Measurements from ENCODE around the gene CACNA1C. TPM values are rescaled to one million over a fixed set of nuclear protein-coding genes. Genes with fewer than 3 reads are reported as not detected.

The CACNA1C gene
- total RNA-seq, 4 donors from 2014 or later: 44.1 to 104 (median 49.4) TPM

DNA sequence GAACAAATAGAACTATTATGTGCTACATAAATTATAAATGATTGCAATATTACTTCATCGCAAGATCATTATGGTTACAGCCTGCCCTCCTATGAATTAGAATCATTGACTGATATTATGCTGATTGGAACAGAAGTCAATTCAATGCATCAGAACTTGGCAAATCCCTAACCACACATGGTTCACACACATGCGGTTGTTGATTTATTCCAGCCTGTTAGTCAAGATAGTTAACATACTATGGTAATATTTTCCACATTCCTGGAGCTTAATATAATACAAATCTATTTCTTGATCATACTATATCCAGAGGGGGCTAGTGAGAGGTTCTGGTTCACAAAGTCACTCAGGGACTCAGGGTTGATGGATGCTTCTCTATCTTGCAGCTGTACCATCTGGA lies 9.7 kb upstream of the CACNA1C start:
- Histone ChIP-seq H3K27ac (replicated peaks in 1 of 4) (no peak overlapping the region), H3K36me3 (peaks cover 0 to 4% (median 0%) of the 10 kb centered on the region in 4 donors), H3K27me3 (no peaks in the 10 kb centered on the region), H3K9me3 (no peaks in the 10 kb centered on the region), H3K4me1 (peaks cover 0 to 10% (median 8%) of the 10 kb centered on the region in 4 donors), H3K4me3 (no peak overlapping the region)
- TF ChIP-seq EP300 (IDR thresholded peaks at IDR 0.05) (no peak), POLR2A (IDR thresholded peaks at IDR 0.05; ENCODE audit: low read depth) (no peak), POLR2AphosphoS5 (IDR thresholded peaks at IDR 0.05) (no peak)
- TF ChIP-seq, protein P1, sequence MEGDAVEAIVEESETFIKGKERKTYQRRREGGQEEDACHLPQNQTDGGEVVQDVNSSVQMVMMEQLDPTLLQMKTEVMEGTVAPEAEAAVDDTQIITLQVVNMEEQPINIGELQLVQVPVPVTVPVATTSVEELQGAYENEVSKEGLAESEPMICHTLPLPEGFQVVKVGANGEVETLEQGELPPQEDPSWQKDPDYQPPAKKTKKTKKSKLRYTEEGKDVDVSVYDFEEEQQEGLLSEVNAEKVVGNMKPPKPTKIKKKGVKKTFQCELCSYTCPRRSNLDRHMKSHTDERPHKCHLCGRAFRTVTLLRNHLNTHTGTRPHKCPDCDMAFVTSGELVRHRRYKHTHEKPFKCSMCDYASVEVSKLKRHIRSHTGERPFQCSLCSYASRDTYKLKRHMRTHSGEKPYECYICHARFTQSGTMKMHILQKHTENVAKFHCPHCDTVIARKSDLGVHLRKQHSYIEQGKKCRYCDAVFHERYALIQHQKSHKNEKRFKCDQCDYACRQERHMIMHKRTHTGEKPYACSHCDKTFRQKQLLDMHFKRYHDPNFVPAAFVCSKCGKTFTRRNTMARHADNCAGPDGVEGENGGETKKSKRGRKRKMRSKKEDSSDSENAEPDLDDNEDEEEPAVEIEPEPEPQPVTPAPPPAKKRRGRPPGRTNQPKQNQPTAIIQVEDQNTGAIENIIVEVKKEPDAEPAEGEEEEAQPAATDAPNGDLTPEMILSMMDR (IDR thresholded peaks at IDR 0.05): no peak
- intact Hi-C loops (cut with DNase I): no loop called here
- DNase-seq (ENCODE audit: extremely low spot score): no peak
- 85% methylated on average over 2 of the region's 2 CpGs for WGBS

DNA sequence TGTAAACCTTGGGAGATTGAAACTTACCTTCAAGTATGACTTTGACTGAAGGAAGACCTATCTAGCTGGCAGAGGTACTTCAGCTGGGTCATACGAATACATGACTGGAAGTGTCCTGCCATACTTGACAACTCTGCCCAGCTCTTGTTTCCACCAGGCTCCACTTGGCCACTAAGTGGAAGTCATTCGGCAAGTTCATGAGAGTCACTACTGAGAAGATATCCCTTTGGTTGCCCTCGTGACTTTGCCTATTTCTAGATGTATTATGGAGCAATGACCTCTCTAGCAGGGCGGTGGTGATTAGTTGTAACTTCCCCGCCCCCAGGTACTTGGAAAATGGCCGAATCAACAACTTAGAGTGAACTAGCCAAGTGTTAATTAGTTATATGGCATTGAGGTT lies 8.6 kb upstream of the CACNA1C start:
- no peaks in the 10 kb centered on the region for H3K27me3 ChIP-seq
- 84% methylated on average over 6 of the region's 6 CpGs for WGBS
- peaks cover 0 to 12% (median 0%) of the 10 kb centered on the region in 4 donors for H3K36me3 ChIP-seq
- H3K4me1 ChIP-seq: peaks cover 0 to 6% (median 2%) of the 10 kb centered on the region in 4 donors
- no peak overlapping the region for H3K27ac ChIP-seq (replicated peaks in 1 of 4)
- H3K4me3 ChIP-seq: no peak overlapping the region
- TF ChIP-seq EP300 (IDR thresholded peaks at IDR 0.05) (no peak), POLR2A (IDR thresholded peaks at IDR 0.05; ENCODE audit: low read depth) (no peak), POLR2AphosphoS5 (IDR thresholded peaks at IDR 0.05) (no peak)
- TF ChIP-seq, protein P1 (IDR thresholded peaks at IDR 0.05): no peak
- no peak for DNase-seq (ENCODE audit: extremely low spot score)
- no peaks in the 10 kb centered on the region for H3K9me3 ChIP-seq
- intact Hi-C loops (cut with DNase I): no loop called here

DNA sequence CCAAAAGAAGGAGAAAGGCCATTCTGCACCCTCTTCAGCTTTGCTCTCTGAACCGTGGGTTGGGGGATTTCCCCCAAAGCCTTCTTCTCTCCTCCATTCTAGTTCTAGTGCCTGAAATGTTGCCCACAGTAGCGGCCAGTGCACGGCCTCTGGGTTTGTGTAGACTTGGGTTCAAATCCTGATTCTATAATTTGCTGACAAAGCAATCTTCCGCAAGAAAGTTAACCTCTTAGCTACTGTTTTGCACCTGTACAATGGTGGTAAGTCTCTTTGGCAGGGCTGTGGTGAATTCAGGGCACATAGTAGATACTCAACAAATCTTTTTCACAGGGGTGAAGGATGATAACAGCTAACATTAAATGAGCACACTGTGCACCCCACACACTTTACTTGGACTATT lies 5.8 kb upstream of the CACNA1C start:
- TF ChIP-seq POLR2AphosphoS5 (IDR thresholded peaks at IDR 0.05) (no peak), EP300 (IDR thresholded peaks at IDR 0.05) (no peak), POLR2A (IDR thresholded peaks at IDR 0.05; ENCODE audit: low read depth) (no peak)
- TF ChIP-seq, protein P1 (IDR thresholded peaks at IDR 0.05): no peak
- DNase-seq (ENCODE audit: extremely low spot score): no peak
- Histone ChIP-seq H3K4me1 (peaks cover 5 to 9% (median 7%) of the 10 kb centered on the region in 4 donors), H3K4me3 (no peak overlapping the region), H3K36me3 (peaks cover 0 to 12% (median 0%) of the 10 kb centered on the region in 4 donors), H3K9me3 (no peaks in the 10 kb centered on the region), H3K27me3 (peaks cover 0 to 10% (median 0%) of the 10 kb centered on the region in 4 donors), H3K27ac (replicated peaks in 1 of 4) (no peak overlapping the region)
- 94% methylated on average over 4 of the region's 4 CpGs for WGBS
- intact Hi-C loops (cut with DNase I): no loop called here

DNA sequence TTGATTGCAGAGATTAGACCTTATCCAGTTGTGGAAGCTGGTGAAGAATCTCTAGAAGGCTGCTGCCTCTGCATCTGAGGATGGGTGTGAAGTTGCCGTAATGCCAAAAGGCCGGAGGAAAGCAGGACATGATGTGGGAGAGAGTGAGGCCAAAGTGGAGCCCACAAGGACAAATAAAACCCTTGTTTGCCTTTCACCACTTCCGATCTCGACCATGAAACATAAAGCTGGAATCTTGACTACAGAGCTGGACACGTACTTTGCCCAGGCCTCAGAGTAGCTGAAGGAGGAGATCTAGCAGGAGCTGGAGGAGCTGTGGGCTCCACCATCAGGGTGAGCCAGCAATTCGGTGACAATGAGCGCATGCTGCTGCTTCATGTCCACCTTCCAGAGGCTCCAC lies 5.0 kb upstream of the CACNA1C start:
- peaks cover 0 to 12% (median 0%) of the 10 kb centered on the region in 4 donors for H3K36me3 ChIP-seq
- TF ChIP-seq EP300 (IDR thresholded peaks at IDR 0.05) (no peak), POLR2AphosphoS5 (IDR thresholded peaks at IDR 0.05) (no peak), POLR2A (IDR thresholded peaks at IDR 0.05; ENCODE audit: low read depth) (no peak)
- TF ChIP-seq, protein P1 (IDR thresholded peaks at IDR 0.05): no peak
- peaks cover 8 to 12% (median 10%) of the 10 kb centered on the region in 4 donors for H3K4me1 ChIP-seq
- H3K4me3 ChIP-seq: no peak overlapping the region
- peaks cover 0 to 13% (median 0%) of the 10 kb centered on the region in 4 donors for H3K27me3 ChIP-seq
- DNase-seq (ENCODE audit: extremely low spot score): no peak
- H3K9me3 ChIP-seq: no peaks in the 10 kb centered on the region
- intact Hi-C loops (cut with DNase I): no loop called here
- 91% methylated on average over 7 of the region's 7 CpGs for WGBS
- no peak overlapping the region for H3K27ac ChIP-seq (replicated peaks in 1 of 4)
